H1 (cell line): Measurements from ENCODE around the gene DNM2. TPM values are rescaled to one million over a fixed set of nuclear protein-coding genes. Genes with fewer than 3 reads are reported as not detected.
"Not testable (repeated sequence)": the region's sequence is repeated elsewhere in the genome, so short reads cannot be mapped to it uniquely, and the experiment has no call there.

Source experiments
- CTCF ChIA-PET: fragments of 300-600 bp; sonication (Branson Sonifier 250); formaldehyde crosslinking; loops from one replicate; lab custom pipeline; 2021; ENCODE audit not compliant: partially characterized antibody; lab: Charles Lee
- POLR2A ChIA-PET: fragments of 300-600 bp; sonication (Branson Sonifier 250); formaldehyde crosslinking; loops from one replicate; lab custom pipeline; 2021; ENCODE audit warnings: inconsistent platforms; ENCODE audit not compliant: partially characterized antibody; lab: Charles Lee
- DNase-seq, 2 experiments: peaks; one replicate each; pipeline versions ENCODE4 v3.0.0 to v3.0.0-alpha.2; 2010 to 2022; ENCODE audit warnings: low spot score in 2 of 2, low read depth in 1 of 2, mixed read lengths in 1 of 2
- FAIRE-seq: peaks from 2 replicates; lab custom pipeline; 2011; peaks lifted over from hg19 to GRCh38; lab: Jason Lieb, UNC
- H2AFZ ChIP-seq: 2 replicates; pipeline ENCODE4 v1.8.1; 2012; ENCODE audit warnings: low read length, inconsistent platforms
- H2AK5ac ChIP-seq: 2 replicates; pipeline ENCODE4 v1.6.1; 2013; ENCODE audit warnings: low read depth, low read length
- H2BK120ac ChIP-seq: replicated peaks from 2 replicates; pipeline ENCODE3; 2013; ENCODE audit warnings: low read depth, low read length, inconsistent platforms
- H2BK12ac ChIP-seq: 2 replicates; pipeline ENCODE4 v1.6.1; 2013; ENCODE audit warnings: low read depth, low read length
- H2BK15ac ChIP-seq: 2 replicates; pipeline ENCODE4 v1.6.1; 2013; ENCODE audit warnings: low read length
- H2BK20ac ChIP-seq: 2 replicates; pipeline ENCODE4 v1.6.1; 2013; ENCODE audit warnings: low read length
- H2BK5ac ChIP-seq: 2 replicates; pipeline ENCODE4 v1.6.1; 2013; ENCODE audit warnings: low read depth, low read length
- H3K14ac ChIP-seq: 2 replicates; pipeline ENCODE4 v1.6.1; 2013; ENCODE audit warnings: inconsistent platforms; ENCODE audit not compliant: insufficient read length
- H3K18ac ChIP-seq: 2 replicates; pipeline ENCODE4 v1.6.1; 2013; ENCODE audit warnings: low read length; ENCODE audit errors: extremely low read depth
- H3K23ac ChIP-seq: 2 replicates; pipeline ENCODE4 v1.6.1; 2013; ENCODE audit warnings: inconsistent platforms; ENCODE audit not compliant: insufficient read length
- H3K23me2 ChIP-seq: 2 replicates; pipeline ENCODE4 v1.6.1; 2013; ENCODE audit warnings: low read depth, low read length
- H3K27ac ChIP-seq: 2 replicates; pipeline ENCODE4 v1.6.1; 2011; ENCODE audit warnings: low read depth, low read length, inconsistent platforms
- H3K27me3 ChIP-seq, 4 experiments: replicated peaks in 1 of 4; 1 replicate in 1 of 4; 2 replicates in 3 of 4; pipeline versions ENCODE4 v1.6.1 to v1.8.1; 2011 to 2013; ENCODE audit warnings: low read length in 3 of 4, mild to moderate bottlenecking in 3 of 4, inconsistent platforms in 2 of 4, mixed read lengths in 2 of 4, moderate library complexity in 1 of 4; ENCODE audit not compliant: control insufficient read depth in 3 of 4, insufficient read depth in 3 of 4; ENCODE audit errors: extremely low read depth in 1 of 4
- H3K36me3 ChIP-seq, 4 experiments: 2 replicates each; pipeline versions ENCODE4 v1.6.1 to v1.8.1; 2011 to 2013; ENCODE audit warnings: mild to moderate bottlenecking in 4 of 4, low read length in 3 of 4, moderate library complexity in 2 of 4, control low read depth in 1 of 4, inconsistent platforms in 1 of 4; ENCODE audit not compliant: insufficient read depth in 4 of 4, control insufficient read depth in 2 of 4
- H3K4ac ChIP-seq: replicated peaks from 2 replicates; pipeline ENCODE3; 2013; ENCODE audit warnings: low read length, low read depth, mixed read lengths, inconsistent platforms; ENCODE audit not compliant: insufficient read length
- H3K4me1 ChIP-seq, 4 experiments: replicated peaks in 1 of 4; 1 replicate in 1 of 4; 2 replicates in 3 of 4; pipeline versions ENCODE4 v1.6.1 to v1.8.1; 2011 to 2013; ENCODE audit warnings: low read length in 3 of 4, inconsistent platforms in 2 of 4, mixed read lengths in 1 of 4; ENCODE audit not compliant: insufficient read depth in 4 of 4, control insufficient read depth in 3 of 4
- H3K4me2 ChIP-seq, 2 experiments: 2 replicates each; pipeline versions ENCODE4 v1.6.1 to v1.8.1; 2011 to 2013; ENCODE audit warnings: low read depth in 2 of 2, low read length in 2 of 2, control low read depth in 1 of 2, inconsistent platforms in 1 of 2, mild to moderate bottlenecking in 1 of 2; ENCODE audit not compliant: insufficient read depth in 1 of 2
- H3K4me3 ChIP-seq, 4 experiments: fragments of 200-600, 300-600 bp in 1 of 4; sonication (generic), shearing (Covaris generic), sonication (Bioruptor Twin) in 1 of 4; 2 replicates each; pipeline versions ENCODE4 v1.5.1 to v1.8.1; 2011 to 2016; ENCODE audit warnings: low read length in 4 of 4, low read depth in 3 of 4, control low read depth in 2 of 4, inconsistent platforms in 2 of 4, mild to moderate bottlenecking in 2 of 4, mixed read lengths in 1 of 4, moderate library complexity in 1 of 4; ENCODE audit not compliant: insufficient read depth in 2 of 4; ENCODE audit errors: extremely low read depth in 1 of 4
- H3K56ac ChIP-seq: replicated peaks from 2 replicates; pipeline ENCODE3; 2013; ENCODE audit warnings: low read depth, mild to moderate bottlenecking, mixed read lengths, low read length, inconsistent platforms; ENCODE audit not compliant: insufficient read length
- H3K79me1 ChIP-seq: 2 replicates; pipeline ENCODE4 v1.6.1; 2013; ENCODE audit warnings: low read depth, low read length, control low read depth
- H3K79me2 ChIP-seq, 2 experiments: 2 replicates each; pipeline versions ENCODE4 v1.6.1 to v1.8.1; 2012 to 2013; ENCODE audit warnings: low read length in 2 of 2, mild to moderate bottlenecking in 2 of 2, inconsistent platforms in 1 of 2; ENCODE audit not compliant: insufficient read depth in 2 of 2, control insufficient read depth in 1 of 2
- H3K9ac ChIP-seq, 4 experiments: replicated peaks in 1 of 4; 1 replicate in 1 of 4; 2 replicates in 3 of 4; pipeline versions ENCODE4 v1.6.1 to v1.8.1; 2011 to 2013; ENCODE audit warnings: low read depth in 3 of 4, low read length in 3 of 4, control low read depth in 2 of 4, mild to moderate bottlenecking in 2 of 4, moderate library complexity in 2 of 4, inconsistent platforms in 1 of 4; ENCODE audit errors: extremely low read depth in 1 of 4
- H3K9me3 ChIP-seq, 2 experiments: 2 replicates each; pipeline versions ENCODE4 v1.6.1 to v1.8.1; 2012 to 2013; ENCODE audit warnings: mild to moderate bottlenecking in 2 of 2, moderate library complexity in 2 of 2, control low read depth in 1 of 2, inconsistent platforms in 1 of 2, low read depth in 1 of 2, low read length in 1 of 2, mixed read lengths in 1 of 2; ENCODE audit not compliant: insufficient read depth in 2 of 2
- H4K20me1 ChIP-seq, 2 experiments: replicated peaks in 1 of 2; 2 replicates each; pipeline versions ENCODE3 to v1.8.1; 2011 to 2013; ENCODE audit warnings: inconsistent platforms in 2 of 2, low read length in 2 of 2, mild to moderate bottlenecking in 1 of 2; ENCODE audit not compliant: insufficient read depth in 2 of 2, control insufficient read depth in 1 of 2
- H4K5ac ChIP-seq: 2 replicates; pipeline ENCODE4 v1.6.1; 2013; ENCODE audit warnings: low read length, low read depth, mixed read lengths, inconsistent platforms; ENCODE audit not compliant: insufficient read length
- H4K8ac ChIP-seq: 2 replicates; pipeline ENCODE4 v1.8.0; 2013; ENCODE audit warnings: mild to moderate bottlenecking, moderate library complexity, low read length, inconsistent platforms; ENCODE audit not compliant: insufficient read depth; ENCODE audit errors: extremely low read depth
- H4K91ac ChIP-seq: replicated peaks from 2 replicates; pipeline ENCODE3; 2013; ENCODE audit warnings: low read length, mixed read lengths, inconsistent platforms; ENCODE audit not compliant: insufficient read length
- WGBS, 2 experiments: shearing (Covaris generic) in 1 of 2; methylation state at CpG; one replicate each; pipeline versions ENCODE4 v1.1.6 to v1.1.7; 2013 to 2015; ENCODE audit warnings: low lambda C conversion rate in 2 of 2, mixed read lengths in 2 of 2, inconsistent platforms in 1 of 2, low coverage in 1 of 2, missing lambda C conversion rate in 1 of 2; ENCODE audit not compliant: insufficient replicate concordance in 2 of 2, insufficient coverage in 1 of 2, insufficient read length in 1 of 2; ENCODE audit errors: extremely low coverage in 1 of 2, missing lambda C conversion rate in 1 of 2; 5-methylcytosine and 5-hydroxymethylcytosine counted together
- polyA plus RNA-seq, 7 experiments: library from polyadenylated mRNA; depleted of rRNA in 3 of 7; stranded (reverse) in 5 of 7; unstranded in 2 of 7; fragments of >200 nt in 5 of 7; fragments of 200-250 nt in 2 of 7; gene quantifications; 1 replicate in 5 of 7; 2 replicates in 1 of 7; 4 replicates in 1 of 7; pipeline versions ENCODE4 v1.2.1 to v1.2.3, GENCODE V29; 2011 to 2013; ENCODE audit warnings: missing spikeins in 2 of 7, mixed read lengths in 2 of 7
- total RNA-seq: library from RNA; stranded (reverse); fragmentation: NEBNext Ultra II Directional; extraction: Animal tissue kit (Norgen Biotek cat#: 25700); gene quantifications from 2 replicates; pipeline ENCODE4 v1.2.1, GENCODE V29; 2021

Gene DNM2
- total and polyA plus RNA-seq, 2 of the 8 experiments (the other 6 are each of a cell fraction or from before 2014, with no cell fraction given) = 61.9 to 120 TPM

DNA sequence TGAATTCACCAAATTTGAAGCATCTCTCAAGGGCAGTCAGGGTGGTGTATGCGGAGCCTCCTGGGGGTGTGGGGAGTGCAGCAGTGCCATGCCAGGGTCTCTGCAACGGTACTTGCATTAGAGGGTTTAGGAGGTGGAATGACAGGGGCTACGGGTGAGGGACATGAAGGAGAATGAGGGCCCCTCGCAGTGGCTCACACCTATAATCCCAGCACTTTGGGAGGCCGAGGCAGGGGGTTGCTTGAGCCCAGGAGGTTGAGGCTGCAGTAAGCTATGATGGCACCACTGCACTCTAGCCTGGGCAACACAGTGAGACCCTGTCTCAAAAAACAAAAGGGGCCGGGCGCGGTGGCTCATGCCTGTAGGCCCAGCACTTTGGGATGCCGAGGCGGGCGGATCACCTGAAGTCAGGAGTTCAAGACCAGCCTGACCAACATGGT is 152.0 kb downstream of the DNM2 start:
- 0 out of 2 replicates have a peak overlapping the region, but pooled peaks have one; percentile 65 for H2BK15ac ChIP-seq
- DNase-seq, H3K27me3 ChIP-seq, H4K8ac ChIP-seq, H3K79me1 ChIP-seq, H2BK12ac ChIP-seq, FAIRE-seq, H2AK5ac ChIP-seq, H3K56ac ChIP-seq, H3K23ac ChIP-seq, H2AFZ ChIP-seq, H3K27ac ChIP-seq, H3K18ac ChIP-seq, H2BK120ac ChIP-seq, H4K20me1 ChIP-seq, H2BK5ac ChIP-seq, H3K9me3 ChIP-seq, H3K9ac ChIP-seq, H3K4ac ChIP-seq, H3K14ac ChIP-seq, H3K36me3 ChIP-seq, H3K23me2 ChIP-seq, H4K5ac ChIP-seq: not testable (repeated sequence)
- peaks cover 0 to 12% (median 2%) of the 10 kb centered on the region in 4 experiments; a peak in 5 of 7 replicates for H3K4me1 ChIP-seq
- H3K4me3 ChIP-seq = peak overlapping the region in 1 of 4 experiments; percentile 59; a peak in 1 of 8 replicates
- peak overlapping the region; percentile 81 to 95; a peak in 2 of 4 replicates for H3K4me2 ChIP-seq
- 0 out of 2 replicates have a peak overlapping the region, but pooled peaks have one; percentile 55 for H2BK20ac ChIP-seq
- CTCF ChIA-PET = interaction anchor here (0.6 to 11.3 kb wide), 5 partner anchors 8 to 170 kb away, joined by 3 to 249 read pairs (median 13); partner anchors contain the start of gene C19orf38
- POLR2A ChIA-PET = interaction anchor here (0.7 to 1.3 kb wide), 5 partner anchors 9 to 405 kb away, joined by 3 to 9 read pairs (median 3); partner anchors contain the start of gene TMED1
- peaks cover 0 to 29% of the 10 kb centered on the region in 2 experiments; a peak in 3 of 4 replicates for H3K79me2 ChIP-seq
- WGBS, 2 experiments = 83% methylated on average over 10 of the region's 11 CpGs; no CpG with 5 or more reads in 1 of the 2 experiments
- peak overlapping the region; percentile 34 for H4K91ac ChIP-seq
